K562 (cell line): Measurements from ENCODE around the gene HSBP1L1. TPM values are rescaled to one million over a fixed set of nuclear protein-coding genes. Genes with fewer than 3 reads are reported as not detected.

ENCODE experiments used
- ATAC-seq: fragments of 200-7000 bp; cut with Tn5 transposase; 3 replicates; pipeline ENCODE4 v1.9.1; 2020; ENCODE audit warnings: moderate library complexity
- BruUV-seq: library from RNA; stranded (reverse); fragments of 400-500 nt; replicated peaks from 2 replicates; lab custom pipeline; 2021; lab: Mats Ljungman, UMichigan
- CTCF ChIA-PET: fragments of 300-600 bp; formaldehyde crosslinking; extraction: SDS; loops from one replicate; lab custom pipeline; 2021; ENCODE audit warnings: low intra/inter-chr PET ratio; lab: Yijun Ruan, JAX
- POLR2A ChIA-PET: fragments of 300-600, 350-650 bp; sonication (Branson Sonifier 250); formaldehyde crosslinking; extraction: SDS; loops from one replicate; lab custom pipeline; 2021; ENCODE audit warnings: antibody characterized with exemption, inconsistent platforms; lab: Yijun Ruan, JAX
- DNase-seq, 4 experiments: peaks; one replicate each; pipeline versions ENCODE4 v3.0.0 to v3.0.0-alpha.2; 2011 to 2018; ENCODE audit warnings: low spot score in 3 of 4, mixed read lengths in 3 of 4; ENCODE audit errors: extremely low read depth in 1 of 4
- FAIRE-seq: peaks from 2 replicates; lab custom pipeline; 2011; peaks lifted over from hg19 to GRCh38; lab: Jason Lieb, UNC
- H2AFZ ChIP-seq: 2 replicates; pipeline ENCODE4 v1.6.0; 2011; ENCODE audit warnings: low read depth, low read length, control low read depth, inconsistent platforms
- H3K27ac ChIP-seq: fragments of 200-600 bp; 3 replicates; pipeline ENCODE4 v1.8.0; 2011; ENCODE audit warnings: low read depth, mild to moderate bottlenecking, control low read depth, inconsistent platforms, low read length, moderate library complexity, mixed read lengths; ENCODE audit errors: extremely low read depth
- H3K27me3 ChIP-seq, 2 experiments: fragments of 300-600 bp in 1 of 2; 2 replicates in 1 of 2; 3 replicates in 1 of 2; pipeline versions ENCODE4 v1.6.0 to v1.8.0; 2011; ENCODE audit warnings: inconsistent platforms in 2 of 2, low read length in 2 of 2, mild to moderate bottlenecking in 1 of 2, mixed read lengths in 1 of 2, moderate library complexity in 1 of 2; ENCODE audit not compliant: control insufficient read depth in 2 of 2, insufficient read depth in 2 of 2
- H3K36me3 ChIP-seq: fragments of 300-600 bp; 3 replicates; pipeline ENCODE4 v1.8.0; 2011; ENCODE audit warnings: mild to moderate bottlenecking, low read length, inconsistent platforms; ENCODE audit not compliant: control insufficient read depth, insufficient read depth
- H3K4me1 ChIP-seq, 2 experiments: fragments of 200-600 bp in 1 of 2; replicated peaks in 1 of 2; 2 replicates in 1 of 2; 3 replicates in 1 of 2; pipeline versions ENCODE4 v1.5.1 to v1.8.0; 2011; ENCODE audit warnings: inconsistent platforms in 2 of 2, low read length in 2 of 2, mild to moderate bottlenecking in 1 of 2, mixed read lengths in 1 of 2, moderate library complexity in 1 of 2; ENCODE audit not compliant: control insufficient read depth in 2 of 2, insufficient read depth in 2 of 2
- H3K4me2 ChIP-seq: 2 replicates; pipeline ENCODE4 v1.6.1; 2011; ENCODE audit warnings: low read length, control low read depth, inconsistent platforms, mixed read lengths; ENCODE audit not compliant: insufficient read depth
- H3K4me3 ChIP-seq: fragments of 200-600 bp; sonication (generic), shearing (Covaris generic); 2 replicates; pipeline ENCODE4 v1.5.1; 2016; ENCODE audit warnings: control low read depth, inconsistent platforms
- H3K79me2 ChIP-seq: fragments of 200-600 bp; 3 replicates; pipeline ENCODE4 v1.8.0; 2011; ENCODE audit warnings: low read length, inconsistent platforms; ENCODE audit not compliant: control insufficient read depth, insufficient read depth
- H3K9ac ChIP-seq, 2 experiments: 2 replicates each; pipeline versions ENCODE4 v1.6.0 to v1.6.1; 2011; ENCODE audit warnings: low read depth in 2 of 2, low read length in 2 of 2, control low read depth in 1 of 2, inconsistent platforms in 1 of 2, mild to moderate bottlenecking in 1 of 2, mixed read lengths in 1 of 2; ENCODE audit not compliant: insufficient read depth in 1 of 2
- H3K9me1 ChIP-seq: one replicate; pipeline ENCODE4 v1.6.0; 2011; ENCODE audit warnings: inconsistent platforms, mild to moderate bottlenecking, low read length, moderate library complexity; ENCODE audit not compliant: control insufficient read depth, insufficient read depth
- H3K9me3 ChIP-seq: replicated peaks from 2 replicates; pipeline ENCODE4 v1.5.1; 2011; ENCODE audit warnings: low read depth, low read length, inconsistent platforms; ENCODE audit not compliant: control insufficient read depth, insufficient read depth
- H4K20me1 ChIP-seq: replicated peaks from 2 replicates; pipeline ENCODE4 v1.6.1; 2011; ENCODE audit warnings: low read length, inconsistent platforms, mixed read lengths; ENCODE audit not compliant: control insufficient read depth, insufficient read depth
- BACH1 ChIP-seq: fragments of 200-800 bp; sonication (Bioruptor generic); IDR thresholded peaks from 2 replicates; pipeline ENCODE4 v1.6.1; 2016; ENCODE audit warnings: missing genetic modification characterization, missing compliant biosample characterization
- BMI1 ChIP-seq: fragments of 150-350 bp; IDR thresholded peaks from 2 replicates; pipeline ENCODE4 v1.6.1; 2014; ENCODE audit warnings: low read length
- CHAMP1 ChIP-seq: fragments of 450-650 bp; IDR thresholded peaks from 2 replicates; pipeline ENCODE4 v1.6.1; 2016; ENCODE audit warnings: mild to moderate bottlenecking
- DPF2 ChIP-seq: fragments of 450-650 bp; IDR thresholded peaks from 2 replicates; pipeline ENCODE4 v1.6.1; 2016
- EHMT2 ChIP-seq: fragments of 450-650 bp; IDR thresholded peaks from 2 replicates; pipeline ENCODE4 v1.6.1; 2018; ENCODE audit warnings: antibody characterized with exemption
- IFI16 ChIP-seq: fragments of 250-450 bp; sonication (Bioruptor Pico); IDR thresholded peaks from 2 replicates; pipeline ENCODE4 v2.1.2; 2022; ENCODE audit warnings: mild to moderate bottlenecking, inconsistent platforms
- KLF13 ChIP-seq: fragments of 450-650 bp; IDR thresholded peaks from 2 replicates; pipeline ENCODE4 v1.6.1; 2016; ENCODE audit warnings: missing genetic modification characterization, low read depth, mild to moderate bottlenecking, missing compliant biosample characterization, moderate library complexity, borderline replicate concordance
- MEF2D ChIP-seq: conservative IDR thresholded peaks from 2 replicates; pipeline ENCODE4 v1.6.1; 2016; ENCODE audit warnings: low read depth, missing genetic modification characterization, missing compliant biosample characterization
- NELFE ChIP-seq: IDR thresholded peaks from 2 replicates; pipeline ENCODE4 v1.6.1; 2011; ENCODE audit warnings: mild to moderate bottlenecking; ENCODE audit not compliant: insufficient read depth, insufficient read length
- NRF1 ChIP-seq, 2 experiments: fragments of 450-650 bp; IDR thresholded peaks in 1 of 2; conservative IDR thresholded peaks in 1 of 2; 2 replicates each; pipeline ENCODE4 v1.6.1; 2014; ENCODE audit warnings: mild to moderate bottlenecking in 2 of 2
- POU5F1 ChIP-seq: fragments of 150-350 bp; IDR thresholded peaks from 2 replicates; pipeline ENCODE4 v1.6.1; 2014; ENCODE audit warnings: borderline replicate concordance, low read length, low read depth, mild to moderate bottlenecking; ENCODE audit not compliant: partially characterized antibody
- SP2 ChIP-seq: IDR thresholded peaks from 2 replicates; pipeline ENCODE4 v1.6.1; 2011; ENCODE audit warnings: mild to moderate bottlenecking, low read depth, low read length, moderate library complexity; ENCODE audit not compliant: poor library complexity, severe bottlenecking; ENCODE audit errors: extremely low read depth
- SRSF1 ChIP-seq: fragments of 200-400 bp; formaldehyde crosslinking; IDR thresholded peaks from 2 replicates; pipeline ENCODE4 v1.6.1; 2017; ENCODE audit warnings: mild to moderate bottlenecking, low read depth, low read length, moderate library complexity
- ZBTB8A ChIP-seq: fragments of 450-650 bp; IDR thresholded peaks from 2 replicates; pipeline ENCODE4 v1.6.1; 2018; ENCODE audit warnings: mild to moderate bottlenecking, moderate library complexity; ENCODE audit not compliant: partially characterized antibody
- ZNF239 ChIP-seq: fragments of 250-450 bp; sonication (Bioruptor Pico); IDR thresholded peaks from 2 replicates; pipeline ENCODE4 v1.4.0; 2020; ENCODE audit warnings: mild to moderate bottlenecking
- ZNF551 ChIP-seq: fragments of 250-450 bp; sonication (Bioruptor Pico); IDR thresholded peaks from 2 replicates; pipeline ENCODE4 v1.5.0; 2021; ENCODE audit warnings: mild to moderate bottlenecking, moderate library complexity
- WGBS: fragments of 100-300 bp; shearing (Covaris generic); methylation state at CpG from one replicate; pipeline ENCODE4 v1.1.6; 2016; ENCODE audit warnings: low coverage, mixed read lengths; ENCODE audit not compliant: insufficient coverage; ENCODE audit errors: missing lambda C conversion rate; 5-methylcytosine and 5-hydroxymethylcytosine counted together
- in situ Hi-C: fragments of 300-500 bp; cut with MboI; formaldehyde crosslinking; loops from 4 replicates; pipeline ENCODE4 v1.15.0; 2018; ENCODE audit warnings: inconsistent platforms, mixed read lengths
- intact Hi-C: fragments of 100-400 bp; cut with micrococcal nuclease; formaldehyde crosslinking; loops from 2 replicates; pipeline ENCODE4 v1.14.2; 2022
- polyA plus RNA-seq, 8 experiments: library from polyadenylated mRNA; depleted of rRNA in 4 of 8; stranded (reverse) in 5 of 8; unstranded in 3 of 8; fragments of >200 nt; fragmentation: Nextera tagmentation in 2 of 8; fragmentation: Illumina TruSeq in 1 of 8; extraction: Ambion mirVana in 2 of 8; extraction: Trizol in 1 of 8; gene quantifications; 2 replicates each; pipeline versions ENCODE4 v1.2.1 to v1.2.3, GENCODE V29; 2011 to 2014; ENCODE audit warnings: inconsistent platforms in 1 of 8, missing spikeins in 1 of 8
- total RNA-seq, 7 experiments: library from RNA; depleted of rRNA in 6 of 7; stranded (reverse); fragments of >200 nt in 6 of 7; fragmentation: Illumina TruSeq in 2 of 7; extraction: Trizol in 2 of 7; gene quantifications; 2 replicates each; pipeline versions ENCODE4 v1.2.1 to v1.2.3, GENCODE V29; 2011 to 2021; ENCODE audit warnings: low replicate concordance in 1 of 7

HSBP1L1 gene
- total and polyA plus RNA-seq, 9 of the 15 experiments (the other 6 are each of a cell fraction or from before 2014, with no cell fraction given), result 0.24 to 0.36 TPM; not detected in 7

- POLR2A ChIA-PET, result interaction anchor here (1.0 to 1.7 kb wide), 3 partner anchors 13 to 15 kb away, joined by 3 to 5 read pairs (median 4); no protein-coding TSS in a partner anchor
- H3K27ac ChIP-seq, result peak overlapping the region; percentile 95; the same call in 2 of the 3 replicates
- H3K9ac ChIP-seq, result peak overlapping the region; percentile 91 to 96
- CTCF ChIA-PET, result no interaction called here
- ATAC-seq (peak; percentile 13), FAIRE-seq (no peak), DNase-seq (no peak)
- no peaks in the 10 kb centered on the region for H3K27me3 ChIP-seq
- H3K9me1 ChIP-seq, result no peaks in the 10 kb centered on the region
- no peaks in the 10 kb centered on the region for H3K9me3 ChIP-seq
- intact Hi-C loops (loop anchor here (2.0 kb wide), 1 partner anchor 166 kb away; no protein-coding TSS in a partner anchor), in situ Hi-C loops (no loop called here)
- peaks cover 9% of the 10 kb centered on the region; the same call in 1 of the 2 replicates for H4K20me1 ChIP-seq
- H3K4me1 ChIP-seq, result peaks cover 11% of the 10 kb centered on the region in 2 experiments; a peak in 4 of 5 replicates
- H2AFZ ChIP-seq, result peak overlapping the region; percentile 81
- TF ChIP-seq DPF2 (no peak), EHMT2 (no peak), CHAMP1 (no peak), ZNF239 (CRISPR knock-in tag) (no peak), IFI16 (CRISPR knock-in tag) (no peak), SP2 (no peak), POU5F1 (no peak), KLF13 (tag) (no peak), NELFE (no peak), BACH1 (tag) (no peak), ZBTB8A (no peak), BMI1 (no peak), ZNF551 (CRISPR knock-in tag) (no peak), SRSF1 (no peak), NRF1 (conservative IDR thresholded peaks at IDR 0.05 in 1 of 2, IDR thresholded peaks at IDR 0.05 in 1 of 2) (no peak), MEF2D (no peak)
- peak overlapping the region; percentile 81 for H3K4me2 ChIP-seq
- BruUV-seq, result no TSS peak
- H3K79me2 ChIP-seq, result peaks cover 54% of the 10 kb centered on the region
- WGBS, result 12% methylated on average over 13 of the region's 14 CpGs
- H3K36me3 ChIP-seq, result peaks cover 28% of the 10 kb centered on the region
- peak overlapping the region; percentile 81 for H3K4me3 ChIP-seq
Observed at GRCh38 chr18:79989195-79989497, 24.7 kb downstream of the HSBP1L1 start.
